HG03575 (cell line): ENCODE results near the gene ADA.

Source experiments
- ATAC-seq: cut with Tn5 transposase; IDR thresholded peaks from one replicate; pipeline ENCODE4 v1.9.1; 2021; ENCODE audit not compliant: unreplicated experiment, insufficient number of reproducible peaks, low FRiP score; ENCODE audit errors: extremely low read depth

ADA gene

DNA sequence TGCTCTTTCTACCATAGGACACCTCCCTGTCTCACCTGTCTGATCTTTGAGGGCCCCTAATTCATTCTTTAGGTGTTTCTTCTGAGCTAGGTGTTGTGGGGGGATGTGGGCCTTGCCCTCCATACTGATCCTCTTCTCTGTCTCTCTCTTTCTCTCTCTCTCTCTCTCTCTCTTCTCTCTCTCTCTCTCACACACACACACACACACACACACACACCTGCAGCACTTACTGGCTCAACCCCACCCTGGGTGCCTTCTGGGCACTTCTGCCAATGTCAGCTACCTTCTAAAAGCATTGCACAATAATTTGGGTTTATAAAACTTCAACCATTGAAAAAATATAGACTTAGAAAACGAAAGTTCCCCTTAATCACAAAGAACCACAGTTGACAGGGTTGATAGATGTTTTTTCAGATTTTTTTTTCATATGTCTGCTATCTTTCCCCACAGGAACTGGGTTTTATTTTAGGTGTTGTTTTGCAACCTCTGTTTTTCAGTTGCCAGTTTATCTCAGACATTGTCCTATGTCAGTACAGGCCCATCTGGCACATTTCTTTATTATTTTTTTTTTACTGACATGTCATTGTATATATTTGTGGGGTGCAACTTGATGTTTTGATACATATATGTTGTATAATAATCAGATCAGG is 41.1 kb downstream of the ADA start:
- no peak for ATAC-seq

DNA sequence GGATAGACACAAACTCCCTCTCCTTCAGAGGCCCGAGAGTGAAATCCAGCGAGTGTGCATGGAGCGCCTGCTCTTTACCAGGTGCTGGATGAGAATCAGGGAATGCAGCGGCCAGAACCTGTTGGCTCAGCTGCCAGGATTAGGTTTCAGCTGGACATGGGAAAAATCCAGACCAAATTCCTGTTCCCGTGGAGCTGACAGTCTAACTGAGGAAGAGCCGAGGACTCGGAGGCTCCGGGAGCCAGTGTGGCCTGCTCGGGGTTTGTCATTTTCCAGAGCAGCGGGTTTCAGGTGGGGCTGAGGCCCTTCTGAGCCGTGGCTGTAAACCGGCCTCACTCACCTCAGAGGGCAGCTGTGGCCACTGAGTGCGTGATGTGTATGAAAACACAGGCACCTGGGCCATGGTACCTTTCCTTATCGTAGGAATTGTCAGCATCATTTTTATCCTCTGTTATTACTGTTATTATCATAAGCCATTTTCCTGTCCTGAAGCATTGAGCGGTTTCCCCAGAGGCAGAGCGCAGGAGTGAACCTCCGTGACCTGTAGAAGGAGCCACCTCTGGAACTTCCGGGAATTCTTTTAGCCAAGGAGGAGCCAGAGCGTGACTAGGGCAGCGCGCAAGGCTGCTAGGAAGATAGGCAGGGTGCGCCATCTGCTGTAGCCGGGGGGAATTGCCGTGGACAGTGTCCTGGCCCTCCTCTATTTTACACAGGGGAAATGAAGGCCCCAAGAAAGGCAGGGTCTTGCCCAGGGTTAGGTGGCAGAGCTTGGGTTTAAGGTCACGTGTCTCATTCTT is 41.8 kb downstream of the ADA start:
- ATAC-seq: no peak

- ATAC-seq: no peak
These were observed 42.4 kb downstream of the ADA start for GRCh38 chr20:44609006-44609515.

- ATAC-seq: no peak
These were observed 44.6 kb downstream of the ADA start for GRCh38 chr20:44606725-44607441.

DNA sequence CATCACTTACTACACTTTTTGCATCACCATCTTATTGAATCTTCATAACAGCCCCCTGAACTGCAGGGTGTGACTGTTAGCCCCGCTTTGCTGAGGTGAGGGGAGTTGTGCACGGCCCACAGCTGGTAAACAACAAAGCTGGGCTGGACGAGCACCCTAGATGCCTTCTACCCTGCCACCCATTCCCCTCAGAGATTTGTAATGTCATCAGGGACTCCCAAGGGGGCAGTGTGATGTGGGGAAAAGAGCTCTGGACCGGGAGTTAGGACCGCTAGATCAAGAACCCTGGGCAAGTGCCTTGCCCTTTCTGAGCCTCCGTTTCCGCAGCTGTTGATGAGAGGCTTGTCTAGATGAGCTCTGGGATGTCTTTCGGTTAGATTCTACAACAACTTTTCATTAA is 48.2 kb downstream of the ADA start:
- ATAC-seq: no peak

- no peak for ATAC-seq
These were observed 49.7 kb downstream of the ADA start for GRCh38 chr20:44601801-44602204.

DNA sequence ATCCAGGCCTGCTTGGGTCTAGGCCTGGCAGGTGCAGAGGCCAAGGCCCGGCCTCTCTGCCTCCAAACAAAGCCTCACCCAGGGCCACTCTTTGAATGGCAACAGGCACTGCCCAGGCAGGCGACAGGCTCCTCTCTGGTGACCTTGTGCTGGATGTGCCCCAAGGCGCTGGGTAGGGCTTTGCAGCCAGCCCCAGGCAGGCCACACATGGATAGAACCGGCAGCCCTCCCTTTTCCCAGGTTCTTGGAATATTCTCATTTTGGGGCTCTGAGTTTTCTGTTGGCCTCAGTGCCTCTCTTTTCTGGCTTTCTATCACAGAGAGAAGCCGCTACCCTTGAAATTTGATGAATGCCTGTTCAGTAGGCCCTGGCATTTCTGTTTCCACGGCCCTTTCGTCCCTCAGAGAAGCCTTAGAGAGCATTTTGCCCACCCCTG is 50.2 kb downstream of the ADA start:
- no peak for ATAC-seq

DNA sequence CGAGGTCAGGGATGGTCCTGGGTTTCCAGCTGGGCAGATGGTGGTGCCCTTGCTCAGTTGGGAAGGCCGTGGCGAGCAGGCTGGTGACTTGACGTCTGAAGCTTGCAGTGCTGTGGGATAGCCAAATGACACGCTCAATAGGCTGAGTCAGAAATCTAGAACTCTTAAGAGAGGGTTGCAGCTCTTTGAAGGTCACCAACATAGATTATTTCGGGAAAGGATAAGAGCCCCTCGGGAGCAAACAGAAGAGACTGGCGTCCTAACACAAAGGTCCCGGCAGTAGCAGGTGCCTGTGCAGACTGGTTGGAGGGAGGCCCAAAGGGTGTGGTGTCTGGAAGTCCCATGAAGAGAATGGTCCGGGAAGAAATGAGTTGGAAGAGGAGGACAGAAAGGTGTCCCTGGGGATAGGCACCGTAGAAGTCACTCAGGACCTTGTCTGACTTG is 50.7 kb downstream of the ADA start:
- no peak for ATAC-seq

DNA sequence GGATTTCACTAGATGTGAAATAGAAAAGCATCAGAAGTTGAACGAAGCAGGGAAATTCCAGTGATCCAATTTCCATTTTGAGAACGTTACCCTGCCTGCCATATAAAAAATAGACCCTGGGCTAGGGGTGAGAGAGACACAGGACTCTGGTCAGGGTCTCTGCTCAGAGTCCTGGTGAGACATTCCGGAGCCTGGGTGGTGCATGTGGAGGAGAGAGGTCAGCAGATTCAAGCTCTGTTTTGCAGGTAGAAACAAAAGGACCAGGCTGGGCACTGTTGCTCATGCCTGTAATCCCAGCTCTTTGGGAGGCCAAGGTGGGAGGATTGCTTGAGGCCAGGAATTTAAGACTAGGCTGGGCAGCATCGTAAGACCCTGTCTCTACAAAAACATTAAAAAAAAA is 51.2 kb downstream of the ADA start:
- ATAC-seq: no peak

DNA sequence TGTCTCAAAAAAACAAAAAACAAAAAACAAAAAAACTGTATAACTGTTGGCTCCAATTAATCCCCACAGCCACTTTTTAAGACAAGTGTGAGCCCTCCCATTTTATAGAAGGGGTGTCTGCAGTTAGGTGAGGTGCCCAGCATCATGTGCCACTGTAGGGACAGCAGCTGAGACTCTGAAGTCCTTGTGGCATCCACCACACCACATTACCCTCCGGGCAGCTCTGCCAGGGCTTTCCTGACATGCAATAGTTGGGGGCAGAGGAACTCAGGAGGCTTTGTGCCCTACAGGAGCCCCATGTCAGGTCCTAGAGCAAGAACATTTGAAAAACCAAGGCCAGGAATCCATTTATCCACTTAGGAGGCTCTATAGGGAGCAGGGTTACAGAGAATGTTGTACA is 51.8 kb downstream of the ADA start:
- no peak for ATAC-seq

DNA sequence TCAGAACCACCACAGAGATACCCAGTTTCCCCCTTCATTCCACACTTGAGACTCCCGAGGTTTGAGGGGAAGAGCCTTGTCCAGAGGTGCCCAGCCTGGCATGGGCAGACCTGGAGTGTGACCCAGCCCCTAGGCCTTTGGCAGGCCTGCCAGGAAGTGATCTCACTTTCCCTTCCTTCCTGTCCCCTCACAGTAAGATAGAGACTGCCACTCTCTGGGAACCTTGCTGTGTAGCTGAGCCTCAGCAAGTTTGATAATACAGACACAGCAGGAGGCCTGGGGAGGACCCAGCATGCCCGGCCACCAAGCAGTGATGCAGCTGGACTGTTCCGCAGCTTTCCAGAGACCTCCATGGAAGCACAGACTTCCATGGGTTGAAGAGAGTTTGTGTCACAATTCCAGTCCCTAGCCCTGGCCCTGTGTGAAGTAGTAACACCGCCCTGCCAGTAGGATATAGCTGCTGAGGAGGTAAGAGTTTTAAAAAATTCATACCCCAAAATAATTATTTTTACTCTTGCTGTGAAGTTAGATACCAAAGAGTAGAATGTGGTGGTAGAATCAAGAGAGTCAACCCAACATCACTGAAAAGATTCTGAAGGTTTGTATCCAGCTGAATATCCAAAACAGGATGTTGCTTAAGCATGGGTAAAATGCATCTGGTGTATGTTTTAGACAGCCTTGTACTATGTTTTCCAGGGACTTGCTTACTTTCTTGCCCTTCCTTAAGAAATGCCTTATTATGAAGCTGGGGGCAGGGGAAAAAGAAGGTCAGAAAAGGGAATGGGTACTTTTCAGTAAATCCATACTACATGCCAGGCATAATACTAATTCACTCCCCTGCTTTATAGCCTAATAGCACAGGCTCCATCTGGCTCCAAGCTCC is 52.8 kb downstream of the ADA start:
- ATAC-seq: no peak

- ATAC-seq: no peak
These were observed 53.6 kb downstream of the ADA start for GRCh38 chr20:44597930-44598329.

DNA sequence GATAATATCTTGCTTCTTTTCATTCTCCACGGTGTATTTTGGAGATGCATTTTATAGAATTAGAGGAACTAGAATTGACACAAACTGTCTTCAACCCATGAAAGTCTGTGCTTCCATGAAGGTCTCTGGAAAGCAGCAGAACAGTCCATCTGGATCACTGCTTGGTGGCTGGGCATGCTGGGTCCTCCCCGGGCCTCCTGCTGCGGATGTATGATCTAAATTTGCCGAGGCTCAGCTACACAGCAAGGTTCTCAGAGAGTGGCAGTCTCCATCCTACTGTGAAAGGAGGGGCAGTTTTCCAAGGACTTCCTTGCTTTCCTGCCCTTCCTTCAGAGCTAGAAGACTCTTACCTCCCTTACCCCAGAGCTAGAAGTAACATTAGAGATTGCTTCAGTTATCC is 54.0 kb downstream of the ADA start:
- no peak for ATAC-seq

GRCh38 chr20:44596876-44597275 is 54.6 kb downstream of the ADA start:
- ATAC-seq: no peak

DNA sequence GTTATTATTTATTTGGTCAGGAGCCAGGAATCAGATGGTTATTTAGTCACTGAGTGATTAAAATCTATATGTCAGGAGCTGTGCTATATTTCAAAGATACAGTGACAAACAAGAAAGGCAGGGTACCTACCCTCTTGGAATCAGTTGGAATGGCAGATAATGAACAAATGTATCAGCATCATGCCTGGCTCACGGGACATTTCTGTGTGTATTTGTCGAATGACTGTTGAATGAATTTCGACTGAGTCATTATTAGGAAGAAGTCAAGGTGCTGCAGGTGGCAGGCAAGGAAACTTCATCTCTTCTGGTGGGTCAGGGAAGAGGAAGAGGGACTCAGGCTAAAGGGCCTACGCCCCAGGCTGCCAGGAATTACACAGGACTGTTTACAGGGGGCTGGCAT is 55.5 kb downstream of the ADA start:
- ATAC-seq: no peak

- ATAC-seq: no peak
These were observed 56.8 kb downstream of the ADA start for GRCh38 chr20:44594730-44595129.

- ATAC-seq: no peak
These were observed 57.7 kb downstream of the ADA start for GRCh38 chr20:44593751-44594150.

GRCh38 chr20:44592366-44592765 is 59.1 kb downstream of the ADA start:
- no peak for ATAC-seq
